Measurements from ENCODE around the gene KLHL40.

KLHL40 gene

GRCh38 chr3:42701371-42702065, 16.2 kb downstream of the KLHL40 start:
- H3K4me3 ChIP-seq (ENCODE audit: low read depth, low read length), result no peak overlapping the region
- no peak overlapping the region for H3K27ac ChIP-seq (ENCODE audit: low read depth, low read length)
- H3K9me3 ChIP-seq (ENCODE audit: control insufficient read depth, insufficient read depth, low read length), result no peaks in the 10 kb centered on the region
- H3K9ac ChIP-seq (ENCODE audit: low read depth, low read length), result no peak overlapping the region
- H3K36me3 ChIP-seq (ENCODE audit: control insufficient read depth, insufficient read depth, low read length), result no peaks in the 10 kb centered on the region
- H3K27me3 ChIP-seq (ENCODE audit: control insufficient read depth, insufficient read depth, low read length), result no peaks in the 10 kb centered on the region
- peaks cover 3% of the 10 kb centered on the region; the same call in 1 of the 2 replicates for H3K4me1 ChIP-seq (ENCODE audit: control insufficient read depth, insufficient read depth, low read length)

DNA sequence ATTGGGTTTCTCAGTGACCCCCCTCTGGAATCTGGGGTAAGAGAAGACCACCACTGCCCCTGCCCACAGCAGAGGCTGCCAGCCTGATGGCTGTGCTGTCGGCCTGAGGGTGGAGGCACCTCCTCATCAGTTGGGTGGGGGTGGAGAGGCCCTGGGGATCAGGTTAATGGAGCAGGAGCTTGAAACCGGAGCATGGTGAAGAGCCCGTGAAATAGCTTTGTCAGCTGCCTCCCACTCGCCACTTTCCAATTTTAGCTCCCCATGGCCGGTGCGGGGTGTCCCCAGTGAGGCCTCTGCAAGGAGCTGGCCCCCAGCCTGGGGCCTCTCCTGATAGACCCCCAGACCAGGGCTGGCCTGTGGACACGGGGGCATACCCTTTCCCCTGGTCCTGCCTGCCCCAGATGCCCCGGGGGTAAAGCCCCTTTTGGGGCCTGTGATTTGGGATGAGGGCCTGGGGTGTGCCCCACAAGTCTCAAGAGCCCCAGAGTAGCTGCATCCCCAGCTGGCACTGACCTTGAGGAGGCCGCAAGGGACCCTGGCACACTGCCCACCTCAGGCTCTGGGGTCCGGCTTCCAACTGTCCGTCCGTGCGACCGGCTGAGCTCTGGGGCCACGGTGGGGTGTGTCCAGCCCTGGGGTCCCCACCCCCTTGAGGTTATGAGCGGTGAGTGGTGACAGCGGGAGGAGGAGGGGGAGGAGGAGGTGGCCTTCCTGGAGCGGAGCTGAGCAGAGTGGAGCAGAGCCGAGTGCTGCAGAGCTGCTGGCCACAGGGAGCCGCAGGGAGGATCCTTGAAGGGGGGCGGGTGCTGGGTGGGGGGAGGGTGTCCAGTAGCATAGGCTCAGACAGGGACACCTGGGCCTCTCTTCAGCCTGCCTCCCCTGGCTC, 17.0 kb downstream of the KLHL40 start, which contains the start of gene HHATL:
Gene HHATL, minus strand, starts transcription at position 733 of the 886 bp plus-strand sequence. CDS start 1,972 bp downstream, outside the sequence.
- Histone ChIP-seq H3K9me3 (ENCODE audit: control insufficient read depth, insufficient read depth, low read length) (no peaks in the 10 kb centered on the region), H3K27ac (ENCODE audit: low read depth, low read length) (no peak within 1 kb of the TSS), H3K27me3 (ENCODE audit: control insufficient read depth, insufficient read depth, low read length) (no peaks in the 10 kb centered on the region), H3K9ac (ENCODE audit: low read depth, low read length) (no peak within 1 kb of the TSS), H3K36me3 (ENCODE audit: control insufficient read depth, insufficient read depth, low read length) (no peaks in the 10 kb centered on the region), H3K4me3 (ENCODE audit: low read depth, low read length) (no peak within 1 kb of the TSS), H3K4me1 (ENCODE audit: control insufficient read depth, insufficient read depth, low read length) (peaks cover 3% of the 10 kb centered on the region; the same call in 1 of the 2 replicates)

GRCh38 chr3:42702982-42703694, 17.8 kb downstream of the KLHL40 start:
- Histone ChIP-seq H3K9ac (ENCODE audit: low read depth, low read length) (no peak overlapping the region), H3K27ac (ENCODE audit: low read depth, low read length) (no peak overlapping the region), H3K9me3 (ENCODE audit: control insufficient read depth, insufficient read depth, low read length) (no peaks in the 10 kb centered on the region), H3K4me3 (ENCODE audit: low read depth, low read length) (no peak overlapping the region), H3K4me1 (ENCODE audit: control insufficient read depth, insufficient read depth, low read length) (peaks cover 3% of the 10 kb centered on the region; the same call in 1 of the 2 replicates), H3K27me3 (ENCODE audit: control insufficient read depth, insufficient read depth, low read length) (no peaks in the 10 kb centered on the region), H3K36me3 (ENCODE audit: control insufficient read depth, insufficient read depth, low read length) (no peaks in the 10 kb centered on the region)

DNA sequence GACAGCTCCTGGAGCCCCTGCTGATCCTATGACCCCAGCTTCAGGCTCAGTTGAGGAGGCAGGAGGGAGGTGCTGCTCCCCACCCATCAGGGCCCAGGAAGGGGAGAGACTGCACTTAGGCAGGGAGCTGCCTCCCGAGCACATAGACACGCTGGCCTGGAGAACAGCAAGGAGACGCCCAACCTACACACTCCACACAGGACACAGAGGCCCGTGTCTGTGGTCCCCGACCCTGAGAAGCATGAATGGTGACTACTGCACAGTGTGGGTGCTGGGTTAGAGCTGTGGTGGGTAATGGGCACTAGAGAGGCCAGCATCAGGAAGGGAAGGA, 18.3 kb downstream of the KLHL40 start:
- Histone ChIP-seq H3K36me3 (ENCODE audit: control insufficient read depth, insufficient read depth, low read length) (no peaks in the 10 kb centered on the region), H3K9ac (ENCODE audit: low read depth, low read length) (no peak overlapping the region), H3K27me3 (ENCODE audit: control insufficient read depth, insufficient read depth, low read length) (no peaks in the 10 kb centered on the region), H3K27ac (ENCODE audit: low read depth, low read length) (no peak overlapping the region), H3K4me3 (ENCODE audit: low read depth, low read length) (no peak overlapping the region), H3K4me1 (ENCODE audit: control insufficient read depth, insufficient read depth, low read length) (peaks cover 3% of the 10 kb centered on the region; the same call in 1 of the 2 replicates), H3K9me3 (ENCODE audit: control insufficient read depth, insufficient read depth, low read length) (no peaks in the 10 kb centered on the region)

DNA sequence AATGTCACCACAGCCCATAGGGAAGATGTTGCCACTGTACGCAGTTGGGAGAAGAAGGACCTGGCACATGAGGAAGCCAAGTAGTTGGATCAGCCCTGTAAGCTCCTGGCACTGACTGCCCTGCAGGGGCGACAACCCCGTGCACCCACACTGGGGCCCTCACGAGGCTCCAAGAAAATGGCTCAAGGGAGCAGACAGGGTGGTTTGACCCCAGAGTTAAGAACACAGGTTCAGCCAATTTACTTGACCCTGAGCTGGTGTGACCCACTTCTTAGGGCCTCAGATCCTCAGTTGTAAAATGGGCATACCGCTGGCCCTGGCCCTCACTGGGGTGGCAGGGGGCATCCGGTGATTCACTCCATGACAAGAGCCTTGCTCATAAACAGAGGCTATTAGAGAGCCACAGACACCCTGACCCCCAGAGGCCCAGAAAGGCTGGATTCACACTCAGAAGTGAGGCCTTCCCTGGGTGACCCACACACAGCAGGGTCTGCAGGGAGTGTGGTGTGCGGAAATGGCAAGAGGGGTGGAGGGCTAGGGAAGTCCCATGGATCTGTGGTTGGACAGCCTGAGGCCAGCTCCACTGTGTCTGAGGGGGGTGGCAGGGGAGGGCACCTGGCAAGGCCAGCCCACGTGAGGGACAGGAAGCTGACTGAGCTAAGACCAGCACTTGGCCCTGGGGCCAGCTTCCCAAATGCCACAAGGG, 19.0 kb downstream of the KLHL40 start:
- peaks cover 3% of the 10 kb centered on the region; the same call in 1 of the 2 replicates for H3K4me1 ChIP-seq (ENCODE audit: control insufficient read depth, insufficient read depth, low read length)
- no peak overlapping the region for H3K4me3 ChIP-seq (ENCODE audit: low read depth, low read length)
- H3K27ac ChIP-seq (ENCODE audit: low read depth, low read length), result no peak overlapping the region
- H3K27me3 ChIP-seq (ENCODE audit: control insufficient read depth, insufficient read depth, low read length), result no peaks in the 10 kb centered on the region
- no peaks in the 10 kb centered on the region for H3K36me3 ChIP-seq (ENCODE audit: control insufficient read depth, insufficient read depth, low read length)
- no peak overlapping the region for H3K9ac ChIP-seq (ENCODE audit: low read depth, low read length)
- H3K9me3 ChIP-seq (ENCODE audit: control insufficient read depth, insufficient read depth, low read length), result no peaks in the 10 kb centered on the region

GRCh38 chr3:42705058-42705767, 19.9 kb downstream of the KLHL40 start:
- Histone ChIP-seq H3K4me1 (ENCODE audit: control insufficient read depth, insufficient read depth, low read length) (peaks cover 3% of the 10 kb centered on the region; the same call in 1 of the 2 replicates), H3K9ac (ENCODE audit: low read depth, low read length) (no peak overlapping the region), H3K27me3 (ENCODE audit: control insufficient read depth, insufficient read depth, low read length) (no peaks in the 10 kb centered on the region), H3K9me3 (ENCODE audit: control insufficient read depth, insufficient read depth, low read length) (no peaks in the 10 kb centered on the region), H3K36me3 (ENCODE audit: control insufficient read depth, insufficient read depth, low read length) (no peaks in the 10 kb centered on the region), H3K27ac (ENCODE audit: low read depth, low read length) (no peak overlapping the region), H3K4me3 (ENCODE audit: low read depth, low read length) (no peak overlapping the region)

DNA sequence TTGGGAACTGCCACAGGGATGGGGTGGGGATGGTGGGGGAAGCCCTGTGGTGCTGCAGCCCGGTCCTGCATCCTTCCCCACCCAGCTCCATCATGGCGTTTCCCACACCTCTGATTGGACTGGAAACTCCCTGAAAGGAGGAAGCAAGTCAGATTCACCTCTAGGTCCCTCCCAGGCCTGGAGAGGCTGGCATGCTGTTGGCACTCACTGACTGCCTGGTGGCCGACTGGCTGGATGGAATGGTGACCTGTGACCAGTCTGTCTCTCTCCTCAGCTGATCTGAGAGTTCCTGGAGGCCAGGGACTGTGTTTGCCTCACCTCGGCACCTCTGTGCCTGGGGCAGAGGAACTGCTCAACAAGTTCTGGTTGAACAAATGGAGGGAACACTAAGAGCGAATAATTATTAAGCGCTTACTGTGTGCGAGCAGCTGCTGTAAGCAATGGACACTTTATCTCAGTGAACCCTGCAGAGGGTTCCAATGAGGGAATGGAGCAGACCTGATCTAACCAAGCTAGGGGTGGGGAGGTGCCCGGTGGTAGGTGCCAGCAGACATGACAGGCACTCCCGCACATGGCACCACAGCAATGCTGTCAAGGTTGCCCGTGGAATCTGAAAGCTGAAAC, 20.7 kb downstream of the KLHL40 start:
- Histone ChIP-seq H3K9me3 (ENCODE audit: control insufficient read depth, insufficient read depth, low read length) (no peaks in the 10 kb centered on the region), H3K36me3 (ENCODE audit: control insufficient read depth, insufficient read depth, low read length) (no peaks in the 10 kb centered on the region), H3K27me3 (ENCODE audit: control insufficient read depth, insufficient read depth, low read length) (no peaks in the 10 kb centered on the region), H3K27ac (ENCODE audit: low read depth, low read length) (no peak overlapping the region), H3K4me1 (ENCODE audit: control insufficient read depth, insufficient read depth, low read length) (peaks cover 3% of the 10 kb centered on the region; the same call in 1 of the 2 replicates), H3K9ac (ENCODE audit: low read depth, low read length) (no peak overlapping the region), H3K4me3 (ENCODE audit: low read depth, low read length) (no peak overlapping the region)

- H3K27ac ChIP-seq (ENCODE audit: low read depth, low read length), result no peak overlapping the region
- H3K9me3 ChIP-seq (ENCODE audit: control insufficient read depth, insufficient read depth, low read length), result no peaks in the 10 kb centered on the region
- no peaks in the 10 kb centered on the region for H3K27me3 ChIP-seq (ENCODE audit: control insufficient read depth, insufficient read depth, low read length)
- H3K9ac ChIP-seq (ENCODE audit: low read depth, low read length), result no peak overlapping the region
- H3K36me3 ChIP-seq (ENCODE audit: control insufficient read depth, insufficient read depth, low read length), result no peaks in the 10 kb centered on the region
- H3K4me3 ChIP-seq (ENCODE audit: low read depth, low read length), result no peak overlapping the region
- no peaks in the 10 kb centered on the region for H3K4me1 ChIP-seq (ENCODE audit: control insufficient read depth, insufficient read depth, low read length)
These were observed 21.6 kb downstream of the KLHL40 start for GRCh38 chr3:42706721-42707619.

GRCh38 chr3:42707620-42708355, 22.5 kb downstream of the KLHL40 start:
- H3K9me3 ChIP-seq (ENCODE audit: control insufficient read depth, insufficient read depth, low read length), result no peaks in the 10 kb centered on the region
- H3K27me3 ChIP-seq (ENCODE audit: control insufficient read depth, insufficient read depth, low read length), result no peaks in the 10 kb centered on the region
- H3K36me3 ChIP-seq (ENCODE audit: control insufficient read depth, insufficient read depth, low read length), result no peaks in the 10 kb centered on the region
- no peaks in the 10 kb centered on the region for H3K4me1 ChIP-seq (ENCODE audit: control insufficient read depth, insufficient read depth, low read length)
- H3K27ac ChIP-seq (ENCODE audit: low read depth, low read length), result no peak overlapping the region
- no peak overlapping the region for H3K4me3 ChIP-seq (ENCODE audit: low read depth, low read length)
- H3K9ac ChIP-seq (ENCODE audit: low read depth, low read length), result no peak overlapping the region

Data from HUES48 (cell line).